Bronchial epithelial cell (primary cell): Measurements from ENCODE around the gene PJA2. TPM values are rescaled to one million over a fixed set of nuclear protein-coding genes. Genes with fewer than 3 reads are reported as not detected.

Experiments
- DNase-seq: peaks from one replicate; pipeline ENCODE4 v3.0.0-alpha.2; 2010; ENCODE audit warnings: low read depth
- FAIRE-seq: peaks from 2 replicates; lab custom pipeline; 2011; peaks lifted over from hg19 to GRCh38; lab: Jason Lieb, UNC
- H3K27me3 ChIP-seq: 2 replicates; pipeline ENCODE4 v1.5.1; 2011; ENCODE audit warnings: low read length; ENCODE audit not compliant: control insufficient read depth, insufficient read depth
- H3K36me3 ChIP-seq: 2 replicates; pipeline ENCODE4 v1.5.1; 2011; ENCODE audit warnings: low read length; ENCODE audit not compliant: control insufficient read depth, insufficient read depth
- H3K4me3 ChIP-seq: 2 replicates; pipeline ENCODE4 v1.5.1; 2011; ENCODE audit warnings: mild to moderate bottlenecking, low read depth, low read length, control low read depth
- total RNA-seq: library from RNA; depleted of rRNA; stranded (reverse); fragments of >200 nt; gene quantifications from 2 replicates; pipeline ENCODE4 v1.2.1, GENCODE V29; 2014
- TF ChIP-seq, protein P1 (sequence below): IDR thresholded peaks from 2 replicates; pipeline ENCODE4 v1.5.1; 2011; ENCODE audit warnings: mild to moderate bottlenecking, moderate library complexity, low read length, control low read depth, inconsistent platforms; ENCODE audit not compliant: insufficient read depth, severe bottlenecking

The PJA2 gene
- total RNA-seq, 1 donor from 2014 or later, result 50.3 TPM

GRCh38 chr5:109406719-109407118, 3.1 kb downstream of the PJA2 start:
- no peak for DNase-seq
- TF ChIP-seq, protein P1, sequence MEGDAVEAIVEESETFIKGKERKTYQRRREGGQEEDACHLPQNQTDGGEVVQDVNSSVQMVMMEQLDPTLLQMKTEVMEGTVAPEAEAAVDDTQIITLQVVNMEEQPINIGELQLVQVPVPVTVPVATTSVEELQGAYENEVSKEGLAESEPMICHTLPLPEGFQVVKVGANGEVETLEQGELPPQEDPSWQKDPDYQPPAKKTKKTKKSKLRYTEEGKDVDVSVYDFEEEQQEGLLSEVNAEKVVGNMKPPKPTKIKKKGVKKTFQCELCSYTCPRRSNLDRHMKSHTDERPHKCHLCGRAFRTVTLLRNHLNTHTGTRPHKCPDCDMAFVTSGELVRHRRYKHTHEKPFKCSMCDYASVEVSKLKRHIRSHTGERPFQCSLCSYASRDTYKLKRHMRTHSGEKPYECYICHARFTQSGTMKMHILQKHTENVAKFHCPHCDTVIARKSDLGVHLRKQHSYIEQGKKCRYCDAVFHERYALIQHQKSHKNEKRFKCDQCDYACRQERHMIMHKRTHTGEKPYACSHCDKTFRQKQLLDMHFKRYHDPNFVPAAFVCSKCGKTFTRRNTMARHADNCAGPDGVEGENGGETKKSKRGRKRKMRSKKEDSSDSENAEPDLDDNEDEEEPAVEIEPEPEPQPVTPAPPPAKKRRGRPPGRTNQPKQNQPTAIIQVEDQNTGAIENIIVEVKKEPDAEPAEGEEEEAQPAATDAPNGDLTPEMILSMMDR, result no peak
- H3K27me3 ChIP-seq, result no peaks in the 10 kb centered on the region
- no peaks in the 10 kb centered on the region for H3K36me3 ChIP-seq
- no peak overlapping the region for H3K4me3 ChIP-seq
- no peak for FAIRE-seq

GRCh38 chr5:109404428-109404960, 5.3 kb downstream of the PJA2 start:
- DNase-seq (no peak), FAIRE-seq (no peak)
- no peaks in the 10 kb centered on the region for H3K27me3 ChIP-seq
- no peaks in the 10 kb centered on the region for H3K36me3 ChIP-seq
- TF ChIP-seq, protein P1, result no peak
- H3K4me3 ChIP-seq, result no peak overlapping the region

DNA sequence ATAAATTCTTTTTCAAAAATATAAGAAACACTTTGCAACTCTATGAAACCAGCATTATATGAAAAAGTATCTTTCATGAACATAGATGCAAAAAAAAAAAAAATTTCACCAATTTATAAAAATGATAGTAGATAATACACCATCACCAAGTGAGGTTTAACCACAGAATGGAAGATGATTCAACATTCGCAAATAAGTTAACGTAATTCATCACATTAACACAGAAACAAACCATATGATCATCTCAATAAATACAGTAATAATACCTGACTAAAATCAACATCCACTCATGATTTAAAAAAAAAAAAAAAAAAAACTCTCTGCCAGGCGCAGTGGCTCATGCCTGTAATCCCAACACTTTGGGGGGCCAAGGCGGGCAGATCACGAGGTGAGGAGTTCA, 6.3 kb downstream of the PJA2 start:
- no peaks in the 10 kb centered on the region for H3K27me3 ChIP-seq
- H3K36me3 ChIP-seq, result no peaks in the 10 kb centered on the region
- TF ChIP-seq, protein P1, result no peak
- no peak overlapping the region for H3K4me3 ChIP-seq
- FAIRE-seq (no peak), DNase-seq (no peak)

DNA sequence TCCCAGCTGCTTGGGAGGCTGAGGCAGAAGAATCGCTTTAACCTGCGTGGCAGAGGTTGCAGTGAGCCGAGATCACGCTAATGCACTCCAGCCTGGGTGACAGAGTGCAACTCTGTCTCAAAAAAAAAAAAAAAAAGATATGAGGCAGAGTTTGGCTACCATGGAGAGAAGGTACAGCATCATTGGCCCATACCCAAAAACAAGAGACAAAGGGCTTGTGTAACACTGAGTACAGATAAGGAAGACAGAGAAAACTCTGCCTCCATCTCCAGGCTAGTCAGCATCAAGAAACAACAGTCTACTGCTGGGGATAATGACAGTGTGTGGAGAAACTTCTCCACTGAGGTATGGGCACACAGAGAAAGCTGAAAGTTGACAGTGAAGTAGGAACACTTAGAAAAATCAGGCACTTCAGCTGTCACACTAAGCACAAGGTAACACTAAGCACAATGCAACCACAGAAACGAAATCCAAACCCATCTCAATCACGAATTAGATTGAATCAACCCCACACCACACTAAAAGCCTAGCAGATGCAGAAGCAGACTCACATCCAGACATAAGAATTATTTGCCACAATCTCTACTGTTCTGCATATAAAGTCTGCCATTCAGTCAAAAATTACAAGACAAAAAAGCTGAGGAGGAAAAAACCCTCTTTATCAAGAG, 10.5 kb downstream of the PJA2 start:
- TF ChIP-seq, protein P1, result no peak
- no peaks in the 10 kb centered on the region for H3K36me3 ChIP-seq
- H3K4me3 ChIP-seq, result no peak overlapping the region
- FAIRE-seq (no peak), DNase-seq (no peak)
- no peaks in the 10 kb centered on the region for H3K27me3 ChIP-seq

- H3K4me3 ChIP-seq, result no peak overlapping the region
- DNase-seq (no peak), FAIRE-seq (no peak)
- H3K27me3 ChIP-seq, result no peaks in the 10 kb centered on the region
- H3K36me3 ChIP-seq, result no peaks in the 10 kb centered on the region
- TF ChIP-seq, protein P1, result no peak
These were observed 12.8 kb downstream of the PJA2 start for GRCh38 chr5:109396965-109397364.
